ENCODE measurements around the gene HOXA2.

DNA sequence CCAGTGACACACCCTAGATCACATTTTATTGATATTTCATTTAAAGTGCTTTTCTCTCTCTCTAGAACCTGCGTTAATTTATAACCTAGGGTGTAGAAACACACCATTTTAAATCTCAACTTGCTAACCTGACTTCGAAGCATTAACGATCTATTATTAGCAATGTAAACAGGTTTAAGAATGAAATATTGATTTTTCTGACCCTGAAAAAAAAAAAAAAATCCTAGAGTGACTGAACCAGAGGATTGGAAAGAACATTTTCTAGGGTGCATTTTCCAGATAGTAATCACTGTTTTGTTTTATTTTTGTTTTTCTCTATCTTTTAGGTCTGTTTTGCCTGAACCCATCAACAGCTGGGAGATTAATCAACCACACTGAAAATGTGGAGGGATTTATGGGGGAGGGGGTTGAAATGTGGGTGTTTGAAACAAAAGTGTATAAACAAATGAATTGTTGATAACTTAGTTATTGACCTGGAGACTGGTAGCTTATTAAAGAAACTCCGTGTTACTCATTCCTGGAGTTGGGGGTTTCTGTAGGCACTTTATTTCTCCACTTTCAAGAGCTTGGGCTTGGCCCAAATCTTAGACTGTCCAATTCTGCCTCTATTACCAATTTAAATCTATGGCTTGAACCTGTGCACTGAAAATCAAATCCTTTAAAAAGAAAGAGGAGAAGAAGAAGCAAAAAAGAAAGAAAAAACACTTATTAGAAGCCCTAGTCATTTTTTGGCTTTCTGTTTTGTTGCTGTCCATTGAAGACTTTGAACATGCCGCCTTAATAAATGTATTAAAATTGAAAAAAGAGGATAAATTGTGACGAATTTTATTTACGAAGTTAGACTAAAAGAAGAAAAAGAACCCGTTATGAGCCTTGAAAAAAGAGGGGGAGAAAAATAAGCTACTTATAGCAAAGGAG, 2.8 kb downstream of the HOXA2 start:
- TF ChIP-seq, protein P1, sequence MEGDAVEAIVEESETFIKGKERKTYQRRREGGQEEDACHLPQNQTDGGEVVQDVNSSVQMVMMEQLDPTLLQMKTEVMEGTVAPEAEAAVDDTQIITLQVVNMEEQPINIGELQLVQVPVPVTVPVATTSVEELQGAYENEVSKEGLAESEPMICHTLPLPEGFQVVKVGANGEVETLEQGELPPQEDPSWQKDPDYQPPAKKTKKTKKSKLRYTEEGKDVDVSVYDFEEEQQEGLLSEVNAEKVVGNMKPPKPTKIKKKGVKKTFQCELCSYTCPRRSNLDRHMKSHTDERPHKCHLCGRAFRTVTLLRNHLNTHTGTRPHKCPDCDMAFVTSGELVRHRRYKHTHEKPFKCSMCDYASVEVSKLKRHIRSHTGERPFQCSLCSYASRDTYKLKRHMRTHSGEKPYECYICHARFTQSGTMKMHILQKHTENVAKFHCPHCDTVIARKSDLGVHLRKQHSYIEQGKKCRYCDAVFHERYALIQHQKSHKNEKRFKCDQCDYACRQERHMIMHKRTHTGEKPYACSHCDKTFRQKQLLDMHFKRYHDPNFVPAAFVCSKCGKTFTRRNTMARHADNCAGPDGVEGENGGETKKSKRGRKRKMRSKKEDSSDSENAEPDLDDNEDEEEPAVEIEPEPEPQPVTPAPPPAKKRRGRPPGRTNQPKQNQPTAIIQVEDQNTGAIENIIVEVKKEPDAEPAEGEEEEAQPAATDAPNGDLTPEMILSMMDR (IDR thresholded peaks at IDR 0.05): no peak
- TF ChIP-seq POLR2A (IDR thresholded peaks at IDR 0.05): no peak
- no peak for TF ChIP-seq EP300 (IDR thresholded peaks at IDR 0.05)

Measured in stomach (tissue), 4 donors.